Endothelial cell (in vitro differentiated cells): ENCODE measurements around the gene MVP. TPM values are rescaled to one million over a fixed set of nuclear protein-coding genes. Genes with fewer than 3 reads are reported as not detected.

Source experiments
- DNase-seq: peaks from one replicate; pipeline ENCODE4 v3.0.0; 2021; ENCODE audit warnings: low spot score
- H3K27ac Mint-ChIP-seq: one replicate; pipeline ENCODE4 v1.8.0; 2021; ENCODE audit warnings: mixed read lengths, inconsistent platforms; ENCODE audit not compliant: unreplicated experiment
- H3K27me3 Mint-ChIP-seq: one replicate; pipeline ENCODE4 v1.8.0; 2021; ENCODE audit warnings: mild to moderate bottlenecking, moderate library complexity, mixed read lengths, inconsistent platforms; ENCODE audit not compliant: unreplicated experiment
- H3K36me3 Mint-ChIP-seq: one replicate; pipeline ENCODE4 v1.8.0; 2021; ENCODE audit warnings: mild to moderate bottlenecking, low read depth, mixed read lengths, inconsistent platforms; ENCODE audit not compliant: unreplicated experiment
- H3K4me1 Mint-ChIP-seq: one replicate; pipeline ENCODE4 v1.8.0; 2021; ENCODE audit warnings: mild to moderate bottlenecking, mixed read lengths, inconsistent platforms; ENCODE audit not compliant: unreplicated experiment
- H3K4me3 Mint-ChIP-seq: one replicate; pipeline ENCODE4 v1.8.0; 2021; ENCODE audit warnings: mild to moderate bottlenecking, mixed read lengths, inconsistent platforms; ENCODE audit not compliant: unreplicated experiment
- H3K9me3 Mint-ChIP-seq: one replicate; pipeline ENCODE4 v1.8.0; 2021; ENCODE audit warnings: mixed read lengths, inconsistent platforms; ENCODE audit not compliant: unreplicated experiment
- CTCF ChIP-seq: fragments of 200-600 bp; sonication (generic); IDR thresholded peaks from one replicate; pipeline ENCODE4 v1.5.0; 2021; ENCODE audit warnings: antibody characterized with exemption; ENCODE audit not compliant: unreplicated experiment
- total RNA-seq: library from RNA; stranded (reverse); fragmentation: NEBNext Ultra II Directional; extraction: Animal tissue kit (Norgen Biotek cat#: 25700); gene quantifications from one replicate; pipeline ENCODE4 v1.2.1, GENCODE V29; 2021; ENCODE audit not compliant: unreplicated experiment

The MVP gene
- total RNA-seq, 1 donor from 2014 or later: 2.0 TPM

GRCh38 chr16:29840240-29840639 is 20.0 kb downstream of the MVP start:
- no peaks in the 10 kb centered on the region for H3K4me1 Mint-ChIP-seq
- H3K36me3 Mint-ChIP-seq: no peaks in the 10 kb centered on the region
- no peak for TF ChIP-seq CTCF
- peaks cover 3% of the 10 kb centered on the region for H3K27me3 Mint-ChIP-seq
- DNase-seq: no peak
- H3K27ac Mint-ChIP-seq: no peak overlapping the region
- no peaks in the 10 kb centered on the region for H3K9me3 Mint-ChIP-seq
- no peak overlapping the region for H3K4me3 Mint-ChIP-seq

- Mint-ChIP-seq H3K9me3 (no peaks in the 10 kb centered on the region), H3K27me3 (peaks cover 7% of the 10 kb centered on the region), H3K4me1 (no peaks in the 10 kb centered on the region), H3K27ac (no peak overlapping the region), H3K36me3 (no peaks in the 10 kb centered on the region), H3K4me3 (no peak overlapping the region)
- no peak for TF ChIP-seq CTCF
- no peak for DNase-seq
These were observed 21.4 kb downstream of the MVP start for GRCh38 chr16:29841631-29842030.

- H3K36me3 Mint-ChIP-seq: no peaks in the 10 kb centered on the region
- peaks cover 7% of the 10 kb centered on the region for H3K27me3 Mint-ChIP-seq
- no peak for TF ChIP-seq CTCF
- no peaks in the 10 kb centered on the region for H3K9me3 Mint-ChIP-seq
- no peak overlapping the region for H3K27ac Mint-ChIP-seq
- H3K4me3 Mint-ChIP-seq: no peak overlapping the region
- no peak for DNase-seq
- H3K4me1 Mint-ChIP-seq: no peaks in the 10 kb centered on the region
These were observed 22.6 kb downstream of the MVP start for GRCh38 chr16:29842732-29843346.

GRCh38 chr16:29843931-29844330 is 23.7 kb downstream of the MVP start:
- Mint-ChIP-seq H3K27ac (no peak overlapping the region), H3K36me3 (no peaks in the 10 kb centered on the region), H3K9me3 (no peaks in the 10 kb centered on the region), H3K4me1 (no peaks in the 10 kb centered on the region), H3K4me3 (peak overlapping the region; percentile 63), H3K27me3 (peaks cover 7% of the 10 kb centered on the region)
- DNase-seq: no peak
- TF ChIP-seq CTCF: no peak

GRCh38 chr16:29844575-29845331 is 24.5 kb downstream of the MVP start:
- Mint-ChIP-seq H3K27me3 (peaks cover 7% of the 10 kb centered on the region), H3K9me3 (no peaks in the 10 kb centered on the region), H3K36me3 (no peaks in the 10 kb centered on the region), H3K4me3 (no peak overlapping the region), H3K27ac (no peak overlapping the region), H3K4me1 (no peaks in the 10 kb centered on the region)
- DNase-seq: no peak
- TF ChIP-seq CTCF: no peak
